DND-41 (cell line): ENCODE measurements around the gene EXOSC1.

Experiments used
- EZH2 ChIP-seq: IDR thresholded peaks from 3 replicates; pipeline ENCODE4 v1.6.1; 2012; ENCODE audit warnings: borderline replicate concordance, low read depth, mild to moderate bottlenecking, moderate library complexity, low read length, inconsistent platforms; ENCODE audit not compliant: severe bottlenecking
- TF ChIP-seq, protein P1 (sequence below): IDR thresholded peaks from 2 replicates; pipeline ENCODE4 v1.5.1; 2012; ENCODE audit warnings: borderline replicate concordance, low read length, moderate library complexity, mild to moderate bottlenecking; ENCODE audit not compliant: poor library complexity, severe bottlenecking; ENCODE audit errors: extremely low read depth

DNA sequence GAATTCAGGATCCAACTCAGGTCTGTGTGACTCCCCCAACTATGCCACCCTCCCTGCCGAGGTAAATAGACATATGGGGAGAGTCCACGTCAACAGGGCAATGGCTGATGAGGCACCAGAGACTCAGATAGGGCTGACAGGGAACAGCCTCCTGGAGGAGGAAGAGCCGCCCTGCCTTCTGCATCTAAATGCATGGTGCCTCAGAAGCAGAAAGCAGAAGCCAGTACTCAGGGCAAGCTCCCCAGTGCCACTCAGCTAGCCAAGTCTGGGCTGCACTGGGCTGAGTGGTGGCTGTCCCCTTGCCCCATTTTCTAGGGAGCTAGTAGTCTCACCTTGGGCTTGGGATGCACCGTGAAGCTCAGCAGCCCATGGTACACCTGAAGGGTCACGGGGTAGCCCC lies 55.7 kb downstream of the EXOSC1 start:
- TF ChIP-seq, protein P1, sequence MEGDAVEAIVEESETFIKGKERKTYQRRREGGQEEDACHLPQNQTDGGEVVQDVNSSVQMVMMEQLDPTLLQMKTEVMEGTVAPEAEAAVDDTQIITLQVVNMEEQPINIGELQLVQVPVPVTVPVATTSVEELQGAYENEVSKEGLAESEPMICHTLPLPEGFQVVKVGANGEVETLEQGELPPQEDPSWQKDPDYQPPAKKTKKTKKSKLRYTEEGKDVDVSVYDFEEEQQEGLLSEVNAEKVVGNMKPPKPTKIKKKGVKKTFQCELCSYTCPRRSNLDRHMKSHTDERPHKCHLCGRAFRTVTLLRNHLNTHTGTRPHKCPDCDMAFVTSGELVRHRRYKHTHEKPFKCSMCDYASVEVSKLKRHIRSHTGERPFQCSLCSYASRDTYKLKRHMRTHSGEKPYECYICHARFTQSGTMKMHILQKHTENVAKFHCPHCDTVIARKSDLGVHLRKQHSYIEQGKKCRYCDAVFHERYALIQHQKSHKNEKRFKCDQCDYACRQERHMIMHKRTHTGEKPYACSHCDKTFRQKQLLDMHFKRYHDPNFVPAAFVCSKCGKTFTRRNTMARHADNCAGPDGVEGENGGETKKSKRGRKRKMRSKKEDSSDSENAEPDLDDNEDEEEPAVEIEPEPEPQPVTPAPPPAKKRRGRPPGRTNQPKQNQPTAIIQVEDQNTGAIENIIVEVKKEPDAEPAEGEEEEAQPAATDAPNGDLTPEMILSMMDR, result no peak
- no peak for TF ChIP-seq EZH2
